Subcutaneous abdominal adipose tissue (tissue), 5 donors: ENCODE results near the gene XRN2.

Source experiments
- H3K27ac ChIP-seq: one replicate; pipeline ENCODE4 v1.7.0; 2013; ENCODE audit warnings: low read depth, mild to moderate bottlenecking, inconsistent platforms, low read length, moderate library complexity
- H3K27me3 ChIP-seq, 5 donors: one replicate each; pipeline ENCODE4 v1.7.0; 2013; ENCODE audit warnings: low read length in 5 of 5, inconsistent platforms in 1 of 5; ENCODE audit not compliant: control insufficient read depth in 5 of 5, insufficient read depth in 4 of 5
- H3K36me3 ChIP-seq, 5 donors: one replicate each; pipeline ENCODE4 v1.7.0; 2013; ENCODE audit warnings: low read length in 5 of 5; ENCODE audit not compliant: control insufficient read depth in 5 of 5, insufficient read depth in 5 of 5
- H3K4me1 ChIP-seq, 5 donors: one replicate each; pipeline ENCODE4 v1.7.0; 2013; ENCODE audit warnings: low read length in 5 of 5, mild to moderate bottlenecking in 3 of 5, moderate library complexity in 1 of 5; ENCODE audit not compliant: control insufficient read depth in 5 of 5, insufficient read depth in 5 of 5
- H3K4me3 ChIP-seq, 5 donors: one replicate each; pipeline ENCODE4 v1.7.0; 2013; ENCODE audit warnings: low read length in 5 of 5, low read depth in 1 of 5
- H3K9ac ChIP-seq, 5 donors: one replicate each; pipeline ENCODE4 v1.7.0; 2013; ENCODE audit warnings: low read length in 5 of 5, mild to moderate bottlenecking in 4 of 5, moderate library complexity in 3 of 5
- H3K9me3 ChIP-seq, 5 donors: one replicate each; pipeline ENCODE4 v1.7.0; 2013; ENCODE audit warnings: low read length in 5 of 5; ENCODE audit not compliant: control insufficient read depth in 5 of 5
- donor health status: healthy.
- donor health status: healthy.
- donor health status: healthy.
- donor health status: healthy.
- donor health status: healthy.

XRN2 gene

GRCh38 chr20:21391972-21392352 lies 88.8 kb downstream of the XRN2 start:
- Histone ChIP-seq H3K27me3 (peaks cover 34 to 48% (median 41%) of the 10 kb centered on the region in 5 donors), H3K36me3 (peaks cover 9 to 28% (median 14%) of the 10 kb centered on the region in 5 donors), H3K4me1 (peaks cover 0 to 25% (median 19%) of the 10 kb centered on the region in 5 donors), H3K4me3 (no peak overlapping the region), H3K9me3 (no peaks in the 10 kb centered on the region), H3K27ac (no peak overlapping the region), H3K9ac (no peak overlapping the region)

GRCh38 chr20:21393166-21393565 lies 90.0 kb downstream of the XRN2 start:
- Histone ChIP-seq H3K36me3 (peaks cover 0 to 21% (median 6%) of the 10 kb centered on the region in 5 donors), H3K4me3 (no peak overlapping the region), H3K27ac (no peak overlapping the region), H3K9me3 (no peaks in the 10 kb centered on the region), H3K27me3 (peaks cover 42 to 58% (median 52%) of the 10 kb centered on the region in 5 donors), H3K9ac (no peak overlapping the region), H3K4me1 (peaks cover 0 to 26% (median 25%) of the 10 kb centered on the region in 5 donors)

GRCh38 chr20:21393816-21394519 lies 90.8 kb downstream of the XRN2 start:
- no peak overlapping the region for H3K9ac ChIP-seq
- H3K9me3 ChIP-seq: peaks cover 0 to 2% (median 0%) of the 10 kb centered on the region in 5 donors
- H3K36me3 ChIP-seq: peaks cover 0 to 16% (median 6%) of the 10 kb centered on the region in 5 donors
- H3K27ac ChIP-seq: no peak overlapping the region
- no peak overlapping the region for H3K4me3 ChIP-seq
- peaks cover 0 to 25% (median 17%) of the 10 kb centered on the region in 5 donors for H3K4me1 ChIP-seq
- H3K27me3 ChIP-seq: peaks cover 48 to 62% (median 58%) of the 10 kb centered on the region in 5 donors

DNA sequence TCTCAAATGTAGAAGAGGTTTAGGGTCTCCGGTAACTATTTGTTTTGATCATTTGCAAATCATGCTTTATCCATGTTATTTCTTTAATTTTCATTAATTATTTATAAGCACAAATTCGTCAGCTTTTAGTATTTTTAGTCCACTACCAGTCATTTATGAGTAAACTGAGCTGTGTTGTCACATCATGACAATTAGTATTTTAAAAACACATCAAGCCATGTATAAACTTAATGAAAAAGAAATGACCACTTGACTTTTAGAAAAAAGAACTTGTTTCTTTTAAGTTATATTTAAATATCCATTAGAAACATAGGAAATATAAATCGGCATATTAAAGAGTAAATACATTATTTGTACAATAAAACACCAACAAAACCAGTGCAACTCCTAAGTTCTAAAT lies 91.4 kb downstream of the XRN2 start:
- Histone ChIP-seq H3K4me1 (peaks cover 0 to 25% (median 16%) of the 10 kb centered on the region in 5 donors), H3K9ac (no peak overlapping the region), H3K9me3 (peaks cover 0 to 4% (median 0%) of the 10 kb centered on the region in 5 donors), H3K36me3 (peaks cover 0 to 11% (median 4%) of the 10 kb centered on the region in 5 donors), H3K27me3 (peaks cover 50 to 65% (median 63%) of the 10 kb centered on the region in 5 donors), H3K27ac (no peak overlapping the region), H3K4me3 (no peak overlapping the region)

GRCh38 chr20:21395051-21395665 lies 92.0 kb downstream of the XRN2 start:
- no peak overlapping the region for H3K27ac ChIP-seq
- peaks cover 50 to 71% (median 66%) of the 10 kb centered on the region in 5 donors for H3K27me3 ChIP-seq
- H3K4me1 ChIP-seq: peaks cover 0 to 25% (median 16%) of the 10 kb centered on the region in 5 donors
- H3K36me3 ChIP-seq: peaks cover 0 to 6% (median 2%) of the 10 kb centered on the region in 5 donors
- H3K9ac ChIP-seq: no peak overlapping the region
- peaks cover 0 to 4% (median 0%) of the 10 kb centered on the region in 5 donors for H3K9me3 ChIP-seq
- peak overlapping the region in 1 of 5 donors; percentile 51 for H3K4me3 ChIP-seq

DNA sequence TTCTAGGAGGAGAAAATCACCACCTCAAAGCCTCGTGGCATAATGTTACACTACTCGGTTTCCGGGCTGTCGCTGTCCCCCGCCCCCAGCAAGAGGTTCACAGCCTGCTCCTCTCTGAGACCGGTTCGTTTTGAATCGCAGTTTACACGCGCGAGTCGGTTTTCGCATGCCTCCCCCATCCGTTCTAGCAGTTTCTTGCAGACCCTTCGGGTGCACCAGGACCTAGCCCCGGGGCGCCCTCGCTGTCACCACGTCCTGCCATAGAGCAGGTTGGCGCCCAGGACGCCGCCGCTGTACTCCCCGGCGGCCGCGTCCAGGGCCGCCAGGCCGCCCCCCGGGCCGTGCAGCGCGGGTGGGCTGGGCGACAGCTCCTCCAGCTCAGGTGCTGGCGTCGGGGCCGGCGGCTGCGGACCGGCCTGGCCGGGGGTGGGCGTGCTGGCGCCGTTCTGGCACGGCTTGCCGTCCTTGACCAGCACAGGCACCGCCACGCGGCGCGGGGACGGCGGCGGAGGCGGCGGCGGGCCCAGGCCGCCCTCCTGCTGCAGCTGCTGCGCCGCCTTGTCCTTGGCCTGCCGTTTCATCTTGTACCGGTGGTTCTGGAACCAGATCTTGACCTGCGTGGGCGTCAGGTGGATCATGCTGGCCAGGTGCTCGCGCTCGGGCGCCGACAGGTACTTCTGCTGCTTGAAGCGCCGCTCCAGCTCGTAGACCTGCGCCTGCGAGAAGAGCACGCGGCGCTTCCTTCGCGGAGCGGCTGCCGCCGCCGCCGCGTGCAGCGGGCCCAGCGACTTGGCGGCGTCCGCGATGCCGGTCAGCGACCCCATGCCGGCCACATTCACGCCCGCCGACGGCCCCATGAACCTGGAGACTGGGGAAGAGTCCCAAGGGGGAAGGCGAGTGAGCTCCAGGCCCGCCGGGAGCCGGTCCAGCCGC lies 92.8 kb downstream of the XRN2 start:
- peak overlapping the region in 4 of 5 donors; percentile 28 to 57 (median 45) for H3K4me3 ChIP-seq
- peaks cover 0 to 4% (median 0%) of the 10 kb centered on the region in 5 donors for H3K9me3 ChIP-seq
- H3K27me3 ChIP-seq: peaks cover 50 to 78% (median 66%) of the 10 kb centered on the region in 5 donors
- peaks cover 0 to 25% (median 16%) of the 10 kb centered on the region in 5 donors for H3K4me1 ChIP-seq
- no peak overlapping the region for H3K9ac ChIP-seq
- no peak overlapping the region for H3K27ac ChIP-seq
- peaks cover 0 to under 1% (median 0%) of the 10 kb centered on the region in 5 donors for H3K36me3 ChIP-seq

DNA sequence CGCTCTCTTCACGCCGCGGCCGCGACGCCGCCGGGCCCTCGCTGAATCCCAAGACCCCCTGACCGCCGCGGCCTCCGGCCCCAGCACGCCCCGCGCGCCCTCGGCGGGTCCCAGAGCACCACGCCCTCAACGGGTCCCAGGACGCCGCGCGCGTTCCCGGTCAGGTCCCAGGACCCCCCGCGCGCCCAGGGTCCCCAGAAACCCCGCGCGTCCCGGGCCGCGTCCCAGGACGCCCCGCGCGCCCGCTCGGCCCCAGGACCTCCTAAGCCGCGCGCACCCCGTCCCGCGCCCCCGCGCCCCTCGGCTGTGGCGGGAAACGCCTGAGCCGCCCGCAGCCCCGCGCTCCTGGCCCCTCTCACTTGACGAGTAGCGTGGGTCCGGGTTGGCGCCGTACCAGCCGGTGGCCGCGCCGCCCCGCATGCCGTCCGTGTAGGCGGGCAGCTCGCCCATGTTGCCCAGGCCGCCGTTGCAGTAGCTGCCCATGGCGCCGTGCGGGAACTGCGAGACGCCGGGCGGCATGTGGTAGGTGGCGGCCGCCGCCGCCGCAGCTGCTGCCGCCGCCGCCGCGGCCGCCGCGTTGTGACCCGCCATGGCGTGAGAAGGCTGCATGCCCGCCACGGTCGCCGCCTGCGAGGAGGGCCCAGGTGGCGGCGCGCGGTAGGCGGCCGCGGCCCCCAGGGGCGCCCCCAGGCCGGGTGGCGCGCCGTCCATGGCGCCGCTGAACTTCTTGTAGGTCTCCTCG lies 93.6 kb downstream of the XRN2 start:
- H3K4me1 ChIP-seq: peaks cover 0 to 22% (median 14%) of the 10 kb centered on the region in 5 donors
- H3K9me3 ChIP-seq: peaks cover 0 to 4% (median 0%) of the 10 kb centered on the region in 5 donors
- no peak overlapping the region for H3K27ac ChIP-seq
- peak overlapping the region in 2 of 5 donors; percentile 51 to 57 for H3K4me3 ChIP-seq
- H3K27me3 ChIP-seq: peaks cover 48 to 79% (median 63%) of the 10 kb centered on the region in 5 donors
- H3K9ac ChIP-seq: no peak overlapping the region
- H3K36me3 ChIP-seq: no peaks in the 10 kb centered on the region

DNA sequence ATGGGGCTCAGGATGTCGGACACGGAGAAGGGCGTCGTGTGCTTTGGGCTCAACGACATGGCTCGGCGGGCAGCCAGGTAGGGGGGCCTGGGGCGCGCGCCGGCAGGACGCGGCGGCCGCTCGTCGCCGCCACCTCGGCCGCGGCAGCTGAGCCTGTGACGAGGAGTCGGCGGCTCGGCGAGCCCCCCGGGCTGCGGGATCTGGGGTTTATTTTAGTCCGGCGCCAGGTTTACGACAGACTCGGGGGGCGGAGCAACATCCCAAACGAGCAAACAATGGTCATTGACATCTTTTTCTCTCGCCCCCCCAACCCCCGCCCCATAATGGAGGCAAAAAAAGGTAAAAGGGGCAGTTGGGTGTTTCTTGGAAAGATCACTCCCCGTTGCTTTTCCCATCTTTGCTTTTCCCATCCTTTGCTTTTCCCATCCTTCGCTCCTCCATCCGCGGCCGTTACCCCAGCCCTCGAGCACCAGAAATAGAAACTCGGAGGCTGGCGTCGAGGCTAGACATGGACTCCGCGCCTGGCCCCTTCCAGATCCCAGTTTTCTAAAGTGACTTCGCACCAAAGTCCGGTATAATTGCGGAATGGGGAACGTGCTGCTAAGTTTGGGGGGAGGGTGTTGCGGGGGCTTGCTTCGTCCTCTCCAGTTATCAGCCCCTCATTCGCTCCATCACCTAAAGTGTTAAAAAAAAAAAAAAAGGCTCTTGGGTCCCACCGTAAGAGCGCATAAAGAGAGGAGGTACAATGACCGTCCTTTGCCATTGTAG lies 94.4 kb downstream of the XRN2 start, which contains the start of gene NKX2-4:
NKX2-4 (minus strand) TSS at position 186 of the 768 bp plus-strand sequence; CDS start at position 59, 127 bp downstream.
- peaks cover 0 to 20% (median 10%) of the 10 kb centered on the region in 5 donors for H3K4me1 ChIP-seq
- H3K27me3 ChIP-seq: peaks cover 45 to 73% (median 59%) of the 10 kb centered on the region in 5 donors
- peaks cover 0 to 4% (median 0%) of the 10 kb centered on the region in 5 donors for H3K9me3 ChIP-seq
- H3K27ac ChIP-seq: no peak within 1 kb of the TSS
- no peaks in the 10 kb centered on the region for H3K36me3 ChIP-seq
- H3K4me3 ChIP-seq: peak within 1 kb of the TSS in 3 of 5 donors; percentile 28 to 57 (median 51)
- H3K9ac ChIP-seq: no peak within 1 kb of the TSS
